ENCODE measurements around the gene CBR3. TPM values are rescaled to one million over a fixed set of nuclear protein-coding genes. Genes with fewer than 3 reads are reported as not detected.

CBR3 gene
- total and polyA plus RNA-seq, 9 of the 15 experiments (the other 6 are each of a cell fraction or from before 2014, with no cell fraction given): not detected

DNA sequence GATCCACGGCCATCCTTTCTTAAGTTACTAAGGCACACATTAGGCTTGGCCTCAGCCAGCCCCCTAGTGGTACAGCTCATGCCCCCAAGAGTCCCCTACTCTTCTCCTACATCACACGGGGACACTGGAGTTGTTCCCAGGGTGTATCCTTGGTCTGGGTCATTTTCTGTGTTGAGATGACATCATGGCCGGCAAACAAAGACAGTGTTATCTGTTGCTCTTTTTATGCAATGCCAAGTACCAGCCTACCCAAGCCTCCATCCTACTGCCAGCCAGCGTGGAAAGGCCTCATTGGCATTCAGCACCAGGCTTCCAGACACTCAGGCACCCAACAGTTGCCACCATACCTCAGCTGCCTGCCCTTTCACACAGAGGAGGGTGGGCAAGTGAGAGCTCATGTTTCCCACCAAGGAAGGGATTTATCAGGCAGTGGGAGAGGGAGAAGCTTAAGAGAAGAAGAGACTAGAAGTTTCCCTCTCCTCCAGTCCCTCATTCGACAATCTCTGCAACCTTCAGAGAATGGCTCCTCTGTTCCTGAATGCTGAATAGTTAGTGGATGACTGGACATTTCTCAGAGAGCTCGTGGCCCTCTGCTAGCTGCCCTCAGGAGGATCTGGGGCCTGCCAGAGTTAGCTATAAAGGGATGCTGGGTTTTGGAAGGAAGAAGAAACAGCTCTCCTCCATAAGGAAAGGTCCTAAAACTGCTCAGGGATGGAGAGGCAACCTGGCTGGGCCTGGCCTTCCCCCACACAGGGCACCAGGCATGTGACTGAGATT, 47.3 kb upstream of the CBR3 start:
- Histone ChIP-seq H3K9ac (ENCODE audit: insufficient read depth in 1 of 2, low read depth in 2 of 2, low read length in 2 of 2) (no peak overlapping the region), H3K9me1 (ENCODE audit: control insufficient read depth, insufficient read depth, low read length) (no peaks in the 10 kb centered on the region), H4K20me1 (replicated peaks; ENCODE audit: control insufficient read depth, insufficient read depth, low read length) (no peaks in the 10 kb centered on the region), H3K36me3 (ENCODE audit: control insufficient read depth, insufficient read depth, low read length) (no peaks in the 10 kb centered on the region), H3K4me2 (ENCODE audit: insufficient read depth, low read length) (no peak overlapping the region), H3K27ac (ENCODE audit: extremely low read depth, low read depth, low read length) (no peak overlapping the region), H3K27me3 (ENCODE audit: control insufficient read depth in 2 of 2, insufficient read depth in 2 of 2, low read length in 2 of 2) (no peaks in the 10 kb centered on the region), H3K4me1 (replicated peaks in 1 of 2; ENCODE audit: control insufficient read depth in 2 of 2, insufficient read depth in 2 of 2, low read length in 2 of 2) (peaks cover 0 to 3% of the 10 kb centered on the region in 2 experiments; a peak in 2 of 5 replicates), H3K4me3 (no peak overlapping the region), H3K9me3 (replicated peaks; ENCODE audit: control insufficient read depth, insufficient read depth, low read depth, low read length) (no peaks in the 10 kb centered on the region), H3K79me2 (ENCODE audit: control insufficient read depth, insufficient read depth, low read length) (no peaks in the 10 kb centered on the region), H2AFZ (ENCODE audit: low read depth, low read length) (peak overlapping the region; percentile 17; the same call in 1 of the 2 replicates)
- TF ChIP-seq ZNF197 (CRISPR knock-in tag; IDR thresholded peaks at IDR 0.05; ENCODE audit: low read depth): no peak
- TF ChIP-seq, protein P1, sequence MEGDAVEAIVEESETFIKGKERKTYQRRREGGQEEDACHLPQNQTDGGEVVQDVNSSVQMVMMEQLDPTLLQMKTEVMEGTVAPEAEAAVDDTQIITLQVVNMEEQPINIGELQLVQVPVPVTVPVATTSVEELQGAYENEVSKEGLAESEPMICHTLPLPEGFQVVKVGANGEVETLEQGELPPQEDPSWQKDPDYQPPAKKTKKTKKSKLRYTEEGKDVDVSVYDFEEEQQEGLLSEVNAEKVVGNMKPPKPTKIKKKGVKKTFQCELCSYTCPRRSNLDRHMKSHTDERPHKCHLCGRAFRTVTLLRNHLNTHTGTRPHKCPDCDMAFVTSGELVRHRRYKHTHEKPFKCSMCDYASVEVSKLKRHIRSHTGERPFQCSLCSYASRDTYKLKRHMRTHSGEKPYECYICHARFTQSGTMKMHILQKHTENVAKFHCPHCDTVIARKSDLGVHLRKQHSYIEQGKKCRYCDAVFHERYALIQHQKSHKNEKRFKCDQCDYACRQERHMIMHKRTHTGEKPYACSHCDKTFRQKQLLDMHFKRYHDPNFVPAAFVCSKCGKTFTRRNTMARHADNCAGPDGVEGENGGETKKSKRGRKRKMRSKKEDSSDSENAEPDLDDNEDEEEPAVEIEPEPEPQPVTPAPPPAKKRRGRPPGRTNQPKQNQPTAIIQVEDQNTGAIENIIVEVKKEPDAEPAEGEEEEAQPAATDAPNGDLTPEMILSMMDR (IDR thresholded peaks at IDR 0.05 in 2 of 3, conservative IDR thresholded peaks at IDR 0.05 in 1 of 3; ENCODE audit: insufficient read depth in 2 of 3, low read depth in 1 of 3, low read length in 3 of 3): peak; percentile 18 to 45 (median 27); a peak in 3 of 6 replicates
- ChIA-PET CTCF (ENCODE audit: low intra/inter-chr PET ratio) (no interaction called here), POLR2A (interaction anchor here (0.5 to 1.6 kb wide), 4 partner anchors 10 to 1714 kb away, joined by 3 to 4 read pairs (median 4); no protein-coding TSS in a partner anchor)
- intact Hi-C loops (cut with micrococcal nuclease) (no loop called here), in situ Hi-C loops (cut with MboI) (no loop called here)
- no TSS peak for BruUV-seq (replicated peaks)
- no peak for FAIRE-seq
- WGBS (ENCODE audit: insufficient coverage, low coverage, missing lambda C conversion rate): 27% methylated on average over 6 of the region's 6 CpGs
- peak; percentile 76 for ATAC-seq
- peak in 1 of 4 experiments; percentile 28 for DNase-seq (ENCODE audit: extremely low read depth in 1 of 4, low spot score in 3 of 4)

Measured in K562 (cell line).